Measurements from ENCODE around the gene IDI2. TPM values are rescaled to one million over a fixed set of nuclear protein-coding genes. Genes with fewer than 3 reads are reported as not detected.

The IDI2 gene
- total RNA-seq, 1 experiment from 2014 or later = not detected

DNA sequence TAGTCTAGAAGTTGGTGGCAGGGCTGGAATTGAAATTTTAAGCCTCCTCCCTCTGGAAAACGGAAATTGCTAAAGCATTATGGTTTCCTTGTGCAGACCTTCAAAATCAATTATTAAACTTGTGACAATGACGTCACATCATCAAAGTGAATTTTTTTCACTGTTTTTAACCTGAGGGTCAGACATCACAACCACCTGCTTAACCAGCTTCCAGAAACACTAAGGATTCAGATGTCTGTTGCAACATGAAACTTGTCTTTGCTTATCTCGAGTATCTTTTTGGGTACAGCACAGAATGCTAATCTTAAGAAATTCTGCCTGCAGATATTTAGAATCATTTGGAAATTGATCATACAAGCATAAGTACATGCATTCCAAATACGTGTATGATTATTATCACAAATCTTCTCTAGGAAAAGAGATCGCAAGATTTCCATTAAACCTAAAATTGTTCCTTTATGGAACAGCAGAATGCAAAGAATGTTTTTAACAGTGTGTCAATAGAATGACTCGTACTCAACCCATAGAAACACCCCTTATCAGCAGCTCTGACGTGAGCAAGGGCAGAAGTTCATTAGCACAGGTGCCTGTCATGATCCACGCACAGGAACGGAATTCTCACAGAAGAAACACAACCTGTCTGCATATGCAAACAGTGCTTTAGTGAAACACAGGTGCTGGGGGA lies 41.5 kb downstream of the IDI2 start:
- TF ChIP-seq CTCF (IDR thresholded peaks at IDR 0.05; ENCODE audit: unreplicated experiment) = no peak
- no peaks in the 10 kb centered on the region for H3K27me3 Mint-ChIP-seq (ENCODE audit: insufficient read depth, unreplicated experiment)
- H3K9me3 Mint-ChIP-seq (ENCODE audit: unreplicated experiment) = peaks cover 4% of the 10 kb centered on the region
- peaks cover 9% of the 10 kb centered on the region for H3K4me1 Mint-ChIP-seq (ENCODE audit: insufficient read depth, unreplicated experiment)
- no peak overlapping the region for H3K4me3 Mint-ChIP-seq (ENCODE audit: unreplicated experiment)
- intact Hi-C loops (cut with micrococcal nuclease) = no loop called here
- POLR2A ChIA-PET = interaction anchor here (1.5 to 1.6 kb wide), 2 partner anchors 53 to 54 kb away, joined by 4 to 5 read pairs; partner anchors contain the start of gene LARP4B
- CTCF ChIA-PET = no interaction called here
- no TSS peak for BruUV-seq (replicated peaks)
- no peak for DNase-seq (ENCODE audit: unreplicated experiment)
- H3K36me3 Mint-ChIP-seq (ENCODE audit: insufficient read depth, unreplicated experiment) = peaks cover 16% of the 10 kb centered on the region
- H3K27ac Mint-ChIP-seq (ENCODE audit: low read depth, unreplicated experiment) = no peak overlapping the region

- Mint-ChIP-seq H3K4me3 (ENCODE audit: unreplicated experiment) (no peak overlapping the region), H3K4me1 (ENCODE audit: insufficient read depth, unreplicated experiment) (peaks cover 9% of the 10 kb centered on the region), H3K27ac (ENCODE audit: low read depth, unreplicated experiment) (no peak overlapping the region), H3K9me3 (ENCODE audit: unreplicated experiment) (peaks cover 11% of the 10 kb centered on the region), H3K27me3 (ENCODE audit: insufficient read depth, unreplicated experiment) (no peaks in the 10 kb centered on the region), H3K36me3 (ENCODE audit: insufficient read depth, unreplicated experiment) (peaks cover 18% of the 10 kb centered on the region)
- no TSS peak for BruUV-seq (replicated peaks)
- TF ChIP-seq CTCF (IDR thresholded peaks at IDR 0.05; ENCODE audit: unreplicated experiment) = no peak
- intact Hi-C loops (cut with micrococcal nuclease) = no loop called here
- no peak for DNase-seq (ENCODE audit: unreplicated experiment)
- POLR2A ChIA-PET = interaction anchor here (0.9 to 1.7 kb wide), 2 partner anchors 52 to 65 kb away, joined by 3 to 4 read pairs; partner anchors contain the start of genes IDI1 and LARP4B
- CTCF ChIA-PET = interaction anchor here (0.6 kb wide), 1 partner anchor 79 kb away, joined by 5 read pairs; no protein-coding TSS in a partner anchor
Observed at GRCh38 chr10:983401-983800, 42.3 kb downstream of the IDI2 start.

GRCh38 chr10:980468-981093 lies 45.1 kb downstream of the IDI2 start:
- Mint-ChIP-seq H3K9me3 (ENCODE audit: unreplicated experiment) (peaks cover 12% of the 10 kb centered on the region), H3K27me3 (ENCODE audit: insufficient read depth, unreplicated experiment) (no peaks in the 10 kb centered on the region), H3K4me3 (ENCODE audit: unreplicated experiment) (no peak overlapping the region), H3K27ac (ENCODE audit: low read depth, unreplicated experiment) (no peak overlapping the region), H3K4me1 (ENCODE audit: insufficient read depth, unreplicated experiment) (no peaks in the 10 kb centered on the region), H3K36me3 (ENCODE audit: insufficient read depth, unreplicated experiment) (peaks cover 12% of the 10 kb centered on the region)
- CTCF ChIA-PET = no interaction called here
- TF ChIP-seq CTCF (IDR thresholded peaks at IDR 0.05; ENCODE audit: unreplicated experiment) = no peak
- intact Hi-C loops (cut with micrococcal nuclease) = no loop called here
- POLR2A ChIA-PET = interaction anchor here (0.6 to 1.0 kb wide), 2 partner anchors 12 to 55 kb away, joined by 3 to 4 read pairs; no protein-coding TSS in a partner anchor
- no peak for DNase-seq (ENCODE audit: unreplicated experiment)
- BruUV-seq (replicated peaks) = no TSS peak

GRCh38 chr10:978826-979421 lies 46.7 kb downstream of the IDI2 start:
- Mint-ChIP-seq H3K36me3 (ENCODE audit: insufficient read depth, unreplicated experiment) (peaks cover 12% of the 10 kb centered on the region), H3K4me1 (ENCODE audit: insufficient read depth, unreplicated experiment) (no peaks in the 10 kb centered on the region), H3K27ac (ENCODE audit: low read depth, unreplicated experiment) (no peak overlapping the region), H3K27me3 (ENCODE audit: insufficient read depth, unreplicated experiment) (no peaks in the 10 kb centered on the region), H3K4me3 (ENCODE audit: unreplicated experiment) (no peak overlapping the region), H3K9me3 (ENCODE audit: unreplicated experiment) (peaks cover 12% of the 10 kb centered on the region)
- POLR2A ChIA-PET = interaction anchor here (0.9 to 1.5 kb wide), 2 partner anchors 9 to 21 kb away, joined by 3 to 4 read pairs; partner anchors contain the start of gene GTPBP4
- intact Hi-C loops (cut with micrococcal nuclease) = no loop called here
- DNase-seq (ENCODE audit: unreplicated experiment) = peak; percentile 16
- no TSS peak for BruUV-seq (replicated peaks)
- CTCF ChIA-PET = no interaction called here
- no peak for TF ChIP-seq CTCF (IDR thresholded peaks at IDR 0.05; ENCODE audit: unreplicated experiment)

Measured in MCF 10A (cell line).